ENCODE data around the gene ITGA3.
A peak's percentile ranks its signal among the peaks of the same experiment; 100 is the strongest.

The ITGA3 gene

GRCh38 chr17:50055426-50056216 is at the start of gene ITGA3:
ITGA3 (plus strand) TSS chr17:50056110; CDS start chr17:50056440, 330 bp downstream.
- ATAC-seq (peak; percentile 35), DNase-seq (peak; percentile 54)

DNA sequence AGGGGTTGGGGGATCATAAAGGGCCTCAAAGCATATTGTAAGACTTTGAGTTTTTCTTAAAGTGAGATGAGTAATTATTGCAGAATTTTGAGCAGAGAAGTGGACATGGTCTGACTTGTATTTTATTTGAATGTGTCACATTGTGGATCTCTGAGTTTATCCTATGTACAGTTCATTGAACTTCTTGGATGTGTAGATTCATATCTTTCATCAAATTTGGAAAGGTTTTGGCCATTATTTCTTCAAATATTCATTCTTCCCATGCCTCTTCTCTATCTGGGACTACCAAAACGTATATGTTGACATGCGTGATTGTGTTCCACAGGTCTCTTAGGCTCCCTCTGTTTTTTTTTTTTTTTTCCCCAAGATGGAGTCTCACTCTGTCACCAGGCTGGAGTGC is 46.6 kb upstream of the ITGA3 start:
- ATAC-seq (no peak), DNase-seq (no peak)

- no peak for DNase-seq
- ATAC-seq, result no peak
Measured at GRCh38 chr17:50013079-50013478, 42.8 kb upstream of the ITGA3 start.

GRCh38 chr17:50014471-50015088 is 41.3 kb upstream of the ITGA3 start:
- DNase-seq, result no peak
- ATAC-seq, result no peak

- no peak for DNase-seq
- ATAC-seq, result no peak
Measured at GRCh38 chr17:50015146-50015545, 40.8 kb upstream of the ITGA3 start.

- ATAC-seq, result no peak
- no peak for DNase-seq
Measured at GRCh38 chr17:50018909-50019308, 37.0 kb upstream of the ITGA3 start.

GRCh38 chr17:50020841-50021599 is 34.9 kb upstream of the ITGA3 start:
- DNase-seq (no peak), ATAC-seq (no peak)

DNA sequence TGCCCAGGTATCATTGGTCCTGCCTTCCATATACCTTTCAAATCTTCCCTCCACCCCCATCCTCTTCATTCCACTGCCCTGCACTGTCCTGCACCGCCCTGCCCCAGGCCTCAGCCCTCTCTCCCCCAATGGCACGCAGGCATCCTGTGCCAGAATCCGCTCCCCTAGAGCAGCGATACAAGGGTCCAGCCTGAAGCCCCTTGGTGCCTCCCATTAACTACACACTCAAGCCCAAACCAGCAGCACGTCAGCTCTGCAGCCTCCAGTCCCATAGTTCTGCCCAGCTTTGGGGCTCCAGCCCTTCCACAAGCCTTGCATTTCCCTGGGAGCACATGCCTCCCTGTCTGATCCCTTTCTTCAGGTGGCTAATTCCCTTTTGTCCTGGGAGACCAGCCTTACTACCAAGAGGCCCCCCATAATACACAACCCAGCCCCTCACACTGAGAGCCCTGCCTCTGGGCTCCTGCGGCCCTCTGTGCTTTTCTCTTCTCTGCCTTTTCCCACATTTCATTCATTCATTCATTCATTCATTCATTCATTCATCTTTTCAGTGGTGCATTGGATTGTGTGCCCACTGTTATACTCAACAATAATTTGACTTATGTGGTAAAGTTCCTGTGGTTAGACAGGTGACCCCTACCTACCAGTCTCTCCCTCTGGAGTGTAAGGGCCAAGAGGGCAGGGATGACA is 34.1 kb upstream of the ITGA3 start:
- DNase-seq (no peak), ATAC-seq (no peak)

GRCh38 chr17:50022463-50023130 is 33.3 kb upstream of the ITGA3 start:
- ATAC-seq, result no peak
- no peak for DNase-seq

DNA sequence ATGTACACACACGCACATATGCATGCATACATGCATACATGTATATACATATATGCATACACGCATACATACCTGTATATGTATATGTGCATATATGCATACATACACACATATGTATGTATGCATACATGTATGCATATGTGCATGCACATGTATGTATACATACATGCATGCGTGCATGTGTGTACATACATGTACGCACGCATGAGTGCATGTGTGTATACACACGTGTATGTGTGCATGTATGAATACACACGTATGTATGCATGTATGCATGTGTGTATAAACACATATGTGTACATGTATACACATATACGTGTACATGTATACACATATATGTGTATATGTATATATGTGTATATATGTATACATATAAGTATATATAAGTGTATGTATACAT is 32.4 kb upstream of the ITGA3 start:
- ATAC-seq (no peak), DNase-seq (no peak)

DNA sequence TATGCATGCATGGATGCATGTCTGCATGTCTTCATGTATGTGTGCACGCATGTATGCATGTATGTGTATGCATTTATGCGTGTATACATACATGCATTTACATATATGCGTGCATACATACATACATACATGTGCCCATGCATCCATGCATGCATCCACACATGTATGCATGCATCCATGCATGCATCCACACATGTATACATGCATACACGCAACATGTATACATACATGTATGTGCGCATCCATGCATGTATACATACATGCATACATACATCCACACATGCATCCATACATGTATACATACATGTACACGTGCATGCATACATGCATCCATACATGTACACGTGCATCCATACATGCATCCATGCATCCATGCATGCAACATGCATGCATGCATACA is 31.1 kb upstream of the ITGA3 start:
- ATAC-seq (no peak), DNase-seq (no peak)

- no peak for ATAC-seq
- DNase-seq, result no peak
Measured at GRCh38 chr17:50026046-50026675, 29.7 kb upstream of the ITGA3 start.

DNA sequence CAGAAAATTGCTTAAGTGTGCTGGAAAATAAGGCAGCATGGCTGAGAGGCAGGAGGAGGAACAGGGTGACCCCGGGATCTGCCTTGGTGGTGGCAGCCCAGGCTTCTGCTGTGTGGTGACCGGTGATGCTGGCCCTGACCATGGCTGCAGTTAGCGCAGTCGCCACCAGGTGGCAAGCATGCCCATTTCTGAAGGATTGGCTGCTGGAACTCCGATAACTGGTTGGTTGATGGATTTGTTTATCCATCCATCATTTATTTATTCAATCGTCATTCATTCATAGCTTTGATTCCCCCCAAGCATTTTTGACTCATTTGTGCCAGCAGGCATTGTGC is 29.1 kb upstream of the ITGA3 start:
- DNase-seq (peak; percentile 86), ATAC-seq (peak; percentile 70)

- ATAC-seq (peak; percentile 40), DNase-seq (peak; percentile 20)
Measured at GRCh38 chr17:50027172-50027880, 28.6 kb upstream of the ITGA3 start.

GRCh38 chr17:50027881-50028735 is 27.8 kb upstream of the ITGA3 start:
- ATAC-seq, result no peak
- DNase-seq, result no peak

- ATAC-seq (no peak), DNase-seq (no peak)
Measured at GRCh38 chr17:50028736-50029120, 27.2 kb upstream of the ITGA3 start.

DNA sequence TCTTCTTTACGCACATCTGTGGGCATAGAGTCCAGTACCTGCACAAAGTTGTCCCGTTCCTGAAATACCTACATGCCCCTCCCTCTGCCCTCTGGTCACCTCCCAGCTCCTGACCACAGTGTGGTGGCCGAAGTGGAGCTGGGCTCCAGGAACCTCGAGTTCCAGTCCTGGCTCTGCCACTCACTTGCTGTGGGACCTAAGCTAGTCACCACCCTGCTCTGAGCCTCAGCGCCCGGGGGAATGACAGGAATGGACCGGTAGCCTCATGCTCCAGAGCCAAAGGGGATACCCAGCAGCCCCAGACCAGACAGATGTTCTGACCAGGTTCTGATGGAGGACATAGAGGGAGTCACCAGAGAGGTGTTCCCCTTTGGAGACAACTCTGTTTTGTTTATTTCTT is 26.7 kb upstream of the ITGA3 start:
- ATAC-seq, result no peak
- no peak for DNase-seq

DNA sequence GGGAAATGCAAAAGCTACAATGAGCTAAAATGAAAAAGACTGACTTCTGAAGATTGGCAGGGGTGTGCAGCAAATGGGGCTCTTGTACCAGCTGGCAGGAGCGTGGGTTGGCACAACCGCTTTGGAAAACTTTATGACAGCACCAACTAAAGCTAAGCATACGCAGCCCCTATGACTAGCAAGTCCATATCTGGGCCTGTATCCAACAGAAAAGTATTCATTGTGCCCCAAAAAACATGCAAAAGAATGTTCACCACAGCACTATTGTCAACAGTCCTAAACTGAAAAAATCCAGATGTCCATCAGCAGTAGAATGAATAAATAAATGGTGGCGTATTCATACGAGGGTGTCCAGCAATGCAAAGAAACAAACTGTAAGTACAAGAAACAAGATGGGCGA is 22.6 kb upstream of the ITGA3 start:
- no peak for ATAC-seq

DNA sequence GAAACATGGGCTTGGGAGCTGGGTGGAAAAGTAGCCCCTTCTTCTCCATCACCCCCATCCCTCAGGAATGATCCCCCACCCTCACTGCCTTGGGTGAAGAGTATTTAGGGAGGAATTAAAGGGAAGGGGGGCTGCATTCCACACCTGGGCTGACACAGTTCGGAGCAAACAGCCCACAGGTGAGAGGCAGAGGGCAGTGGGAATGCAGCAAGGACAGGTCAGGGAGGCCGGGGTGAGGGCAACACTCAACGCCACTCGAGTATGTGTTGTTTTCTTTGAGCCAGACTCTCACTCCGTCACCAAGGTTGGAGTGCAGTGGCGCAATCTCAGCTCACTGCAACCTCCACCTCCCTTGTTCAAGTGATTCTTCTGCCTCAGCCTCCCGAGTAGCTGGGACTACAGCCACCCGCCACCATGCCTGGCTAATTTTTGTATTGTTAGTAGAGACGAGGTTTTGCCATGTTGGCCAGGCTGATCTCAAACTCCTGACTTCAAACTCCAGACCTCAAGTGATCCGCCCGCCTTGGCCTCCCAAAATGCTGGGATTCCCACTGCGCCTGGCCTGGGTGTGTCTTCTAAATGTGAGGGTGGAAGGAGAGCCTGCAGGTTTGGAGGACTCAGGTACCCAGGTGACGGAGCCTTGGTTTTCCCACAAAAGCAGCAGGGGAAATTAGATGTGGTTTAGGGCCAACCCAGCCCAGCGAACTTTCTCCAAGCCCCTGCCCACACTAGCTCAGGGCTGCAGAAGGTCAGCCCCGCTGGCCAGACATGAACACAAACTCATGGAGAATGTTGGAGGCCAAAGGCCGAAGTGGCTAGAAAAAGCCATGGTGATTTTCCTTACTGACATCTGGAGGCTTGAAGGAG is 21.2 kb upstream of the ITGA3 start:
- ATAC-seq (no peak), DNase-seq (no peak)

More for the DNA sequence above, 22.6 kb upstream of the ITGA3 start:
- no peak for DNase-seq

All from stimulated activated naive CD8-positive, alpha-beta T cell treated with anti-CD3 and anti-CD28 coated beads, Interleukin-15, Interleukin-2, amounts not matched to agents 100 U/mL and 50 U/mL, for 24 hours (primary cell).